Panc1 (cell line): ENCODE data around the gene SLC43A2. TPM values are rescaled to one million over a fixed set of nuclear protein-coding genes. Genes with fewer than 3 reads are reported as not detected.

Source experiments
- ATAC-seq: fragments of 200-7000 bp; cut with Tn5 transposase; 2 replicates; pipeline ENCODE4 v1.9.1; 2020; ENCODE audit warnings: mild to moderate bottlenecking, moderate library complexity
- BruUV-seq: library from RNA; stranded (reverse); fragments of 400-500 nt; replicated peaks from 2 replicates; lab custom pipeline; 2021; lab: Mats Ljungman, UMichigan
- CTCF ChIA-PET: fragments of 300-600 bp; sonication (Branson Sonifier 250); formaldehyde crosslinking; loops from one replicate; lab custom pipeline; 2022; ENCODE audit warnings: antibody characterized with exemption; lab: Charles Lee
- POLR2A ChIA-PET: fragments of 300-600 bp; sonication (Branson Sonifier 250); formaldehyde crosslinking; loops from one replicate; lab custom pipeline; 2022; ENCODE audit warnings: antibody characterized with exemption; lab: Charles Lee
- DNase-seq: peaks from one replicate; pipeline ENCODE4 v3.0.0-alpha.2; 2010; ENCODE audit warnings: low read depth, low spot score
- H3K27ac ChIP-seq: 2 replicates; pipeline ENCODE4 v1.5.1; 2011; ENCODE audit warnings: mild to moderate bottlenecking, low read length, inconsistent platforms
- H3K27me3 ChIP-seq: fragments of 200-500 bp; sonication (Bioruptor generic); 2 replicates; pipeline ENCODE4 v1.6.0; 2014; ENCODE audit warnings: low read length, inconsistent platforms; ENCODE audit not compliant: control insufficient read depth, insufficient read depth
- H3K36me3 ChIP-seq: fragments of 200-500 bp; sonication (Bioruptor generic); 2 replicates; pipeline ENCODE4 v1.5.1; 2014; ENCODE audit warnings: inconsistent platforms, mild to moderate bottlenecking, low read length, moderate library complexity; ENCODE audit not compliant: control insufficient read depth, insufficient read depth
- H3K4me1 ChIP-seq: 2 replicates; pipeline ENCODE4 v1.5.1; 2011; ENCODE audit warnings: inconsistent platforms, mild to moderate bottlenecking, low read length, moderate library complexity; ENCODE audit not compliant: control insufficient read depth, insufficient read depth
- H3K4me3 ChIP-seq, 2 experiments: 2 replicates each; pipeline ENCODE4 v1.5.1; 2011 to 2012; ENCODE audit warnings: low read depth in 2 of 2, low read length in 2 of 2, mild to moderate bottlenecking in 2 of 2, inconsistent platforms in 1 of 2, moderate library complexity in 1 of 2
- H3K9me3 ChIP-seq: fragments of 200-500 bp; sonication (Bioruptor generic); 2 replicates; pipeline ENCODE4 v1.5.1; 2014; ENCODE audit warnings: low read depth, mild to moderate bottlenecking, inconsistent platforms, low read length, moderate library complexity; ENCODE audit not compliant: control insufficient read depth, insufficient read depth
- CTCF ChIP-seq: fragments of 450-650 bp; IDR thresholded peaks from 2 replicates; pipeline ENCODE4 v1.5.1; 2017; ENCODE audit warnings: mild to moderate bottlenecking
- POLR2AphosphoS5 ChIP-seq: IDR thresholded peaks from 2 replicates; pipeline ENCODE4 v1.6.1; 2012; ENCODE audit warnings: mild to moderate bottlenecking, low read depth, low read length, moderate library complexity
- SIN3A ChIP-seq: IDR thresholded peaks from 2 replicates; pipeline ENCODE4 v1.6.1; 2012; ENCODE audit warnings: low read depth, mild to moderate bottlenecking, low read length, moderate library complexity, borderline replicate concordance; ENCODE audit not compliant: insufficient read depth
- TCF7L2 ChIP-seq: IDR thresholded peaks from 2 replicates; pipeline ENCODE4 v1.6.1; 2011; ENCODE audit warnings: mild to moderate bottlenecking, low read depth, low read length, inconsistent platforms
- in situ Hi-C: cut with HindIII; loops from 2 replicates; pipeline ENCODE4 v1.10.0; 2016; ENCODE audit warnings: low sequenced_read_pairs, low pct_unique_long_range_greater_than_20kb
- intact Hi-C: fragments of 100-400 bp; cut with micrococcal nuclease; formaldehyde crosslinking; loops from one replicate; pipeline ENCODE4 v1.10.0; 2022; ENCODE audit not compliant: unreplicated experiment
- total RNA-seq: library from RNA; stranded (reverse); gene quantifications from one replicate; pipeline ENCODE4 v1.2.1, GENCODE V29; 2021; ENCODE audit not compliant: unreplicated experiment
- TF ChIP-seq, protein P1 (sequence below), 2 experiments: IDR thresholded peaks; 2 replicates each; pipeline ENCODE4 v1.6.1; 2011 to 2012; ENCODE audit warnings: low read depth in 2 of 2, control low read depth in 1 of 2, low read length in 1 of 2, mild to moderate bottlenecking in 1 of 2, moderate library complexity in 1 of 2; ENCODE audit not compliant: insufficient read depth in 1 of 2

SLC43A2 gene
- total RNA-seq, 1 experiment from 2014 or later: 23.3 TPM

GRCh38 chr17:1560101-1560857 lies 68.4 kb downstream of the SLC43A2 start:
- BruUV-seq: no TSS peak
- ATAC-seq: no peak
- no peak overlapping the region for H3K27ac ChIP-seq
- intact Hi-C loops: no loop called here
- ChIA-PET POLR2A (no interaction called here), CTCF (no interaction called here)
- TF ChIP-seq TCF7L2 (no peak), POLR2AphosphoS5 (no peak), CTCF (no peak), SIN3A (no peak)
- TF ChIP-seq, protein P1, sequence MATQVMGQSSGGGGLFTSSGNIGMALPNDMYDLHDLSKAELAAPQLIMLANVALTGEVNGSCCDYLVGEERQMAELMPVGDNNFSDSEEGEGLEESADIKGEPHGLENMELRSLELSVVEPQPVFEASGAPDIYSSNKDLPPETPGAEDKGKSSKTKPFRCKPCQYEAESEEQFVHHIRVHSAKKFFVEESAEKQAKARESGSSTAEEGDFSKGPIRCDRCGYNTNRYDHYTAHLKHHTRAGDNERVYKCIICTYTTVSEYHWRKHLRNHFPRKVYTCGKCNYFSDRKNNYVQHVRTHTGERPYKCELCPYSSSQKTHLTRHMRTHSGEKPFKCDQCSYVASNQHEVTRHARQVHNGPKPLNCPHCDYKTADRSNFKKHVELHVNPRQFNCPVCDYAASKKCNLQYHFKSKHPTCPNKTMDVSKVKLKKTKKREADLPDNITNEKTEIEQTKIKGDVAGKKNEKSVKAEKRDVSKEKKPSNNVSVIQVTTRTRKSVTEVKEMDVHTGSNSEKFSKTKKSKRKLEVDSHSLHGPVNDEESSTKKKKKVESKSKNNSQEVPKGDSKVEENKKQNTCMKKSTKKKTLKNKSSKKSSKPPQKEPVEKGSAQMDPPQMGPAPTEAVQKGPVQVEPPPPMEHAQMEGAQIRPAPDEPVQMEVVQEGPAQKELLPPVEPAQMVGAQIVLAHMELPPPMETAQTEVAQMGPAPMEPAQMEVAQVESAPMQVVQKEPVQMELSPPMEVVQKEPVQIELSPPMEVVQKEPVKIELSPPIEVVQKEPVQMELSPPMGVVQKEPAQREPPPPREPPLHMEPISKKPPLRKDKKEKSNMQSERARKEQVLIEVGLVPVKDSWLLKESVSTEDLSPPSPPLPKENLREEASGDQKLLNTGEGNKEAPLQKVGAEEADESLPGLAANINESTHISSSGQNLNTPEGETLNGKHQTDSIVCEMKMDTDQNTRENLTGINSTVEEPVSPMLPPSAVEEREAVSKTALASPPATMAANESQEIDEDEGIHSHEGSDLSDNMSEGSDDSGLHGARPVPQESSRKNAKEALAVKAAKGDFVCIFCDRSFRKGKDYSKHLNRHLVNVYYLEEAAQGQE (IDR thresholded peaks at IDR 0.05; ENCODE audit: insufficient read depth in 1 of 2, low read depth in 2 of 2, low read length in 1 of 2): no peak
- no peak overlapping the region for H3K4me3 ChIP-seq
- DNase-seq: no peak
- no peaks in the 10 kb centered on the region for H3K27me3 ChIP-seq
- peaks cover 4% of the 10 kb centered on the region; the same call in 1 of the 2 replicates for H3K4me1 ChIP-seq
- H3K9me3 ChIP-seq: no peaks in the 10 kb centered on the region
- in situ Hi-C loops: no loop called here
- H3K36me3 ChIP-seq: no peaks in the 10 kb centered on the region

DNA sequence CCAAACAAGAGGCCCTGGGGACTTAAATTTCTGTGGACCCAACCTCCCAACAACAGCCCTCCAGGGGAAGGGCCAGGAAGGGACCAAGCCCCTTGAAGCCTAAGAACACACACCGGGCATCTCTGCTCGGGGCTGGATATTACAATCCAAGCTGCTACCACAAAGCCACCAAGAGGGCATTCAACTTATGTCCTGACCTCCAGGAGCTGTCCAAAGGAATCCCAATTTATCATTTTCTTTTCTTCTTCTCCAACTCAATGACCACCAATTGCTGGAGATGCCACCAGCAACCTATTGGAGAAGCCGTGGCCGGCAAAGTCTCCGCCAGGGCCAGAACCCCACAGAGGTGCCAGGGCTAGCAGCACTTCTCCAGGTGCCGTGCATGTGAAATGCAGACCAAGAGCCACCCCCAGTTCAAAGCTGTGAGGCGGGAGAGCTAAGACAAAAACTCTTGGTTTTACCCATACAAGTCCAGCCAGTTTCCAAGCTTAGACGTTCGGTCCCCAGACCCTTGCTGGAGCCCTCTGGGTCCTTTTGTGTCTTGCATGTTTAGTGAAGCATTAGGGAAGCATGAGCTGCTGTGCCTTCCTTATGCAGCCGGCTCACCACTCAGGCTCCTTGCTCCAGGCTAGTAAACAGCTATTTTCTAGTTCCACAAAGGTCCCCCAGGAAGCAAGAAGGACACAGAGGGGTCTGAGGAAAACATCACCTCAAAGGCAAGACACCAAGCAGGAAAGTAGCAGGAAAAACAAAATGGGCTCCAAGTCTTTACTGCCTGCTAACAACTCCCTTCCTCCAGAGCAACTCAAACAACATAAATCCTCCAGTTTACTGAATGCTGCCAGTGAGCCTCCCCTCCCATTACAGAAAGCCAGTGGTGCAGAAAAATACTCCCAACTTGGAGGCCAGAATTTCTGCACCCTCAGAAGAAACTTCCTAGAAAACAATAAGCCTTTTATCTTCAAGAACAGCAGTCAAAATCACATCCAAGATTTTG lies 69.3 kb downstream of the SLC43A2 start:
- in situ Hi-C loops: no loop called here
- ATAC-seq: no peak
- DNase-seq: no peak
- H3K4me3 ChIP-seq: no peak overlapping the region
- H3K27me3 ChIP-seq: no peaks in the 10 kb centered on the region
- BruUV-seq: no TSS peak
- POLR2A ChIA-PET: no interaction called here
- H3K4me1 ChIP-seq: peaks cover 4% of the 10 kb centered on the region; the same call in 1 of the 2 replicates
- no peak overlapping the region for H3K27ac ChIP-seq
- CTCF ChIA-PET: no interaction called here
- no peaks in the 10 kb centered on the region for H3K36me3 ChIP-seq
- intact Hi-C loops: no loop called here
- TF ChIP-seq POLR2AphosphoS5: no peak
- TF ChIP-seq SIN3A: no peak
- TF ChIP-seq TCF7L2: no peak
- no peak for TF ChIP-seq CTCF
- TF ChIP-seq, protein P1 (IDR thresholded peaks at IDR 0.05; ENCODE audit: insufficient read depth in 1 of 2, low read depth in 2 of 2, low read length in 1 of 2): no peak
- no peaks in the 10 kb centered on the region for H3K9me3 ChIP-seq
